Type B pancreatic cell (in vitro differentiated cells): ENCODE results near the gene PPP1R37. TPM values are rescaled to one million over a fixed set of nuclear protein-coding genes. Genes with fewer than 3 reads are reported as not detected.

Experiments used
- DNase-seq: peaks from one replicate; pipeline ENCODE4 v3.0.0; 2021; ENCODE audit warnings: mixed read lengths; ENCODE audit not compliant: unreplicated experiment; ENCODE audit errors: extremely low spot score
- H3K27ac Mint-ChIP-seq: 2 replicates; pipeline ENCODE4 v1.8.0; 2021; ENCODE audit warnings: mild to moderate bottlenecking, mixed read lengths
- H3K27me3 Mint-ChIP-seq: 2 replicates; pipeline ENCODE4 v1.8.0; 2021; ENCODE audit warnings: mixed read lengths
- H3K36me3 Mint-ChIP-seq: 2 replicates; pipeline ENCODE4 v1.8.0; 2021; ENCODE audit warnings: mixed read lengths
- H3K4me1 Mint-ChIP-seq: one replicate; pipeline ENCODE4 v1.8.0; 2021; ENCODE audit warnings: mixed read lengths; ENCODE audit not compliant: unreplicated experiment
- H3K4me3 Mint-ChIP-seq: 2 replicates; pipeline ENCODE4 v1.8.0; 2021; ENCODE audit warnings: mild to moderate bottlenecking, mixed read lengths
- H3K9me3 Mint-ChIP-seq: 2 replicates; pipeline ENCODE4 v1.8.0; 2021; ENCODE audit warnings: mixed read lengths
- total RNA-seq: library from RNA; stranded (reverse); gene quantifications from 2 replicates; pipeline ENCODE4 v1.2.1, GENCODE V29; 2021; ENCODE audit warnings: low replicate concordance
- TF ChIP-seq, protein P1 (sequence below): fragments of 200-600 bp; sonication (generic); conservative IDR thresholded peaks from 2 replicates; pipeline ENCODE4 v1.5.0; 2021; ENCODE audit warnings: antibody characterized with exemption, mild to moderate bottlenecking

PPP1R37 gene
- total RNA-seq, 1 donor from 2014 or later = 44.7 TPM

DNA sequence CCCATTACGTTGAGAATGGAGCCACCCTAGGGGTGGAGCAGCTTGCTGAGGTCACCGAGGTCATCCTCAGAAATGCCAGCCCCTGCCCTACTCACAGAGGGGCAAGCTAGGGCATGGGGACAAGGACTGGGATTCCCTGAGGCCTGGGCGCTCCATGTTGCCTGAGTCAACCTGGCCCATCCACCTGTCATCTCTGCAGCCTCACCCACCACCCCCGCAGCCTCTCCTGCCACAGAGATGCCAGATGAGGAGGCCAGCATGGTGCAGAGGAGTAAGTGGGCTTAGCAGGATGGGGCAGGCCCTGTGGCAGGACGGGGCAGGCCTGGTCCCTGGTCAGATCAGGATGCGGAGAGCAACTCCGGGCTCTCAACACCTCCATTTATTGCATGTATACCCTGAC is 58.3 kb downstream of the PPP1R37 start:
- H3K27me3 Mint-ChIP-seq = peaks cover 23% of the 10 kb centered on the region
- H3K4me3 Mint-ChIP-seq = no peak overlapping the region
- peaks cover 9% of the 10 kb centered on the region for H3K4me1 Mint-ChIP-seq
- TF ChIP-seq, protein P1, sequence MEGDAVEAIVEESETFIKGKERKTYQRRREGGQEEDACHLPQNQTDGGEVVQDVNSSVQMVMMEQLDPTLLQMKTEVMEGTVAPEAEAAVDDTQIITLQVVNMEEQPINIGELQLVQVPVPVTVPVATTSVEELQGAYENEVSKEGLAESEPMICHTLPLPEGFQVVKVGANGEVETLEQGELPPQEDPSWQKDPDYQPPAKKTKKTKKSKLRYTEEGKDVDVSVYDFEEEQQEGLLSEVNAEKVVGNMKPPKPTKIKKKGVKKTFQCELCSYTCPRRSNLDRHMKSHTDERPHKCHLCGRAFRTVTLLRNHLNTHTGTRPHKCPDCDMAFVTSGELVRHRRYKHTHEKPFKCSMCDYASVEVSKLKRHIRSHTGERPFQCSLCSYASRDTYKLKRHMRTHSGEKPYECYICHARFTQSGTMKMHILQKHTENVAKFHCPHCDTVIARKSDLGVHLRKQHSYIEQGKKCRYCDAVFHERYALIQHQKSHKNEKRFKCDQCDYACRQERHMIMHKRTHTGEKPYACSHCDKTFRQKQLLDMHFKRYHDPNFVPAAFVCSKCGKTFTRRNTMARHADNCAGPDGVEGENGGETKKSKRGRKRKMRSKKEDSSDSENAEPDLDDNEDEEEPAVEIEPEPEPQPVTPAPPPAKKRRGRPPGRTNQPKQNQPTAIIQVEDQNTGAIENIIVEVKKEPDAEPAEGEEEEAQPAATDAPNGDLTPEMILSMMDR = no peak
- DNase-seq = no peak
- no peaks in the 10 kb centered on the region for H3K36me3 Mint-ChIP-seq
- no peak overlapping the region for H3K27ac Mint-ChIP-seq
- H3K9me3 Mint-ChIP-seq = no peaks in the 10 kb centered on the region

- TF ChIP-seq, protein P1 = no peak
- Mint-ChIP-seq H3K27me3 (peaks cover 27% of the 10 kb centered on the region), H3K4me1 (peaks cover 13% of the 10 kb centered on the region), H3K9me3 (no peaks in the 10 kb centered on the region), H3K36me3 (no peaks in the 10 kb centered on the region), H3K27ac (no peak overlapping the region), H3K4me3 (no peak overlapping the region)
- no peak for DNase-seq
These were observed 59.0 kb downstream of the PPP1R37 start for GRCh38 chr19:45151821-45152503.

DNA sequence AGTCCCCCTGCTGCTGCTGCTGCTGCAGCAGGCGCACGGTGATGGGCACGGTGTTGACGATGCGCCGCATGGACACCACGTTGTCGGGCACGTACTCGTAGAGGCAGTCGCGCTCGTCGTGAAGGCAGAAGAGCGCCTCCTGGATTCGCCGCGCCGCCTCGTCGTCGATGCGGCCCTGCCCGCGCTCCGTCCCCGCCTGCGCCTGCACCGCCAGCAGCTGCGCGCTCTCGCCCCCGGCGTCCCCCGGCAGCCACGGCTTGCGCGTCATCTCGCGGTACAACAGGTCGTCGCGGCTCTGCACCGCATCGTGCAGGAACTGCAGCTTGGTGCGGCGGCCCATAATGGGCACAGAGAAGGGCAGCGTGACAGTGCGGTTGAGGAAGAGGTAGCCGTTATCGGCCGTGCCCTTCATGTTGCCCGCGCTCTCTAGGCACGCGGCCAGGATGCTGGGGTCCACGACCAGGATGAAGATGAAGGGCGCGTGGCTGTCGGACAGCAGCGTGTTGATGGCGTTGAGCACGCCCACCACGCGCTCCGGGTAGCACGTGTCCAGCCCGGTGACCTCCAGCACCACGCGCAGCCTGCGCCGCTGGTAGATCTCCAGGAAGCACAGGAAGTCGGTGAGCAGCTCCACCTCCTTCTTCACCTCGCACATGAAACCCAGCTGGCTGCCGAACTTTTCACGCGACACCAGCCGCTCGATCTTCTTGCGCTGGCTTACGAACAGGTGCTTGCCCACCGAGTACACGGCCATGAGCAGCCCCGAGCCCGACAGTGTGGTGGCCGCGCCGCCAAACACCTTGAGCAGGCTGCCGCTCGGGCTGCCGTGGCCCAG is 59.7 kb downstream of the PPP1R37 start:
- Mint-ChIP-seq H3K4me1 (peaks cover 15% of the 10 kb centered on the region), H3K27me3 (peaks cover 32% of the 10 kb centered on the region), H3K27ac (no peak overlapping the region), H3K9me3 (no peaks in the 10 kb centered on the region), H3K4me3 (no peak overlapping the region), H3K36me3 (no peaks in the 10 kb centered on the region)
- TF ChIP-seq, protein P1 = no peak
- no peak for DNase-seq

GRCh38 chr19:45153339-45154063 is 60.5 kb downstream of the PPP1R37 start:
- Mint-ChIP-seq H3K4me3 (peak overlapping the region; percentile 81), H3K27me3 (peaks cover 32% of the 10 kb centered on the region), H3K36me3 (no peaks in the 10 kb centered on the region), H3K9me3 (no peaks in the 10 kb centered on the region), H3K4me1 (peaks cover 19% of the 10 kb centered on the region), H3K27ac (peak overlapping the region; percentile 34)
- no peak for DNase-seq
- TF ChIP-seq, protein P1 = no peak

DNA sequence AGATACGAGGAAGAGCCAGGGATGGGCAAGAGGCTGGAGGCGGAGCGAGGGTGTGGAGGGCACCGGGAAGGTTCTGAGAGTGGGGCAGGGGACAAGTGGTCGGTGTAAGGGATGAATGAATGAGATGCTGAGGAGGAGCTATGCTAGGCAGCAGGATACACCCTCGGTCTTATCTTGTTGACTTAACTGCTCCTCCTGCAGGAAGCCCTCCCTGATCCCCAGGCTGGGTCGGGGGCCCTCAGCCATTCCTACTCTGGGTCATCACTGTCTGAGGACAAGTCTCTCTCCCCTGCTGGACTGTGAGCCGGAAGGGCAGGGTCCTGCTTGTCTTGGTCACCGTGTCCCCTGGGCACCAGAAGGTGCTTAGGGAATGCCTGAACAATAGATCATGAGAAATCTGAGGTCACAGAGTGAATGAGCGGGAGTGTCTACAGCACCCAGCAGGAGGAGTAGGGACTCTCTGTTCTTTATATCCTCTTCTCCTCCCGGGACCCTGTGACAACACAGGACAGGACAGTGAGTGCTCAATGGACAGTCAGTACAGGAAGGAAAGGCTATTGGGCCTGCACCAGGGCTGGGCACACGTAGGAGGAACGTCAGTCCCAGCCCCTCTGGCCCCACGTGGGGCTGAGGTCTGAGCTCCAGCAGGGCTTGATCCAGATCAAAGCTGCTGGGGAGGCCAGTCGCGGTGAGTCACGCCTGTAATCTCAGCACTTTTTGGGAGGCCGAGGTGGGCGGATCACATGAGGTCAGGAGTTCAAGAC is 61.3 kb downstream of the PPP1R37 start:
- no peaks in the 10 kb centered on the region for H3K36me3 Mint-ChIP-seq

More for the DNA sequence above, 61.3 kb downstream of the PPP1R37 start:
- no peaks in the 10 kb centered on the region for H3K9me3 Mint-ChIP-seq
- TF ChIP-seq, protein P1 = no peak
- H3K4me1 Mint-ChIP-seq = peaks cover 19% of the 10 kb centered on the region
- DNase-seq = no peak
- peak overlapping the region; percentile 34 for H3K27ac Mint-ChIP-seq
- peaks cover 32% of the 10 kb centered on the region for H3K27me3 Mint-ChIP-seq
- peak overlapping the region; percentile 81 for H3K4me3 Mint-ChIP-seq
